Loucy (cell line): ENCODE measurements around the gene CDA.
A peak's percentile ranks its signal among the peaks of the same experiment; 100 is the strongest.

ENCODE experiments used
- H2AFZ ChIP-seq: fragments of 200-600 bp; sonication (generic); 2 replicates; pipeline ENCODE4 v1.6.0; 2016; ENCODE audit warnings: antibody characterized with exemption, mild to moderate bottlenecking, low read length, moderate library complexity
- H3F3A ChIP-seq: fragments of 200-600 bp; 2 replicates; pipeline ENCODE4 v1.6.0; 2016; ENCODE audit warnings: antibody characterized with exemption, low read depth, mild to moderate bottlenecking
- H3K27me3 ChIP-seq: fragments of 200-600 bp; sonication (generic); 2 replicates; pipeline ENCODE4 v1.6.1; 2014; ENCODE audit warnings: low read length, mild to moderate bottlenecking; ENCODE audit not compliant: insufficient read depth, poor library complexity, severe bottlenecking
- H3K36me3 ChIP-seq: fragments of 200-600 bp; sonication (generic); 2 replicates; pipeline ENCODE4 v1.6.1; 2016; ENCODE audit warnings: low read length; ENCODE audit not compliant: insufficient read depth
- H3K4me1 ChIP-seq: fragments of 200-600 bp; sonication (generic); 2 replicates; pipeline ENCODE4 v1.5.1; 2014; ENCODE audit warnings: low read length, mild to moderate bottlenecking; ENCODE audit not compliant: insufficient read depth, poor library complexity, severe bottlenecking
- H3K4me2 ChIP-seq: fragments of 200-600 bp; sonication (generic); 2 replicates; pipeline ENCODE4 v1.6.0; 2014; ENCODE audit warnings: antibody characterized with exemption, low read length, low read depth, mild to moderate bottlenecking; ENCODE audit not compliant: poor library complexity, severe bottlenecking
- H3K4me3 ChIP-seq: fragments of 200-600 bp; sonication (generic); 2 replicates; pipeline ENCODE4 v1.5.1; 2014; ENCODE audit warnings: low read length, mild to moderate bottlenecking, mixed read lengths; ENCODE audit not compliant: poor library complexity, severe bottlenecking
- H3K79me2 ChIP-seq: fragments of 200-600 bp; sonication (generic); 2 replicates; pipeline ENCODE4 v1.6.1; 2014; ENCODE audit warnings: low read length; ENCODE audit not compliant: insufficient read depth
- H3K9ac ChIP-seq: fragments of 200-600 bp; sonication (generic); 2 replicates; pipeline ENCODE4 v1.6.0; 2014; ENCODE audit warnings: mild to moderate bottlenecking, low read depth, low read length, moderate library complexity; ENCODE audit not compliant: poor library complexity, severe bottlenecking
- H3K9me2 ChIP-seq: fragments of 200-600 bp; sonication (generic); replicated peaks from 2 replicates; pipeline ENCODE4 v1.6.1; 2016; ENCODE audit warnings: low read depth, low read length, mixed read lengths
- H3K9me3 ChIP-seq: fragments of 200-600 bp; sonication (generic); 2 replicates; pipeline ENCODE4 v1.6.1; 2014; ENCODE audit warnings: mild to moderate bottlenecking, antibody characterized with exemption, low read length, low read depth; ENCODE audit not compliant: insufficient read depth
- H4K20me1 ChIP-seq: fragments of 200-600 bp; sonication (generic); 2 replicates; pipeline ENCODE4 v1.6.0; 2014; ENCODE audit warnings: antibody characterized with exemption, low read length, mild to moderate bottlenecking; ENCODE audit not compliant: insufficient read depth, poor library complexity, severe bottlenecking
- CTCF ChIP-seq: fragments of 200-600 bp; sonication (generic); conservative IDR thresholded peaks from 2 replicates; pipeline ENCODE4 v1.5.1; 2014; ENCODE audit warnings: mild to moderate bottlenecking, antibody characterized with exemption, low read length
- EZH2phosphoT487 ChIP-seq: fragments of 200-600 bp; IDR thresholded peaks from 2 replicates; pipeline ENCODE4 v1.6.1; 2018; ENCODE audit warnings: antibody characterized with exemption, mild to moderate bottlenecking, moderate library complexity, borderline replicate concordance

The CDA gene

GRCh38 chr1:20658166-20658915, 69.4 kb downstream of the CDA start:
- Histone ChIP-seq H2AFZ (no peak overlapping the region), H3K27me3 (no peaks in the 10 kb centered on the region), H3K4me2 (peak overlapping the region; percentile 98), H3K9me2 (no peaks in the 10 kb centered on the region), H3F3A (no peaks in the 10 kb centered on the region), H4K20me1 (peaks cover 58% of the 10 kb centered on the region), H3K36me3 (peaks cover 48% of the 10 kb centered on the region; the same call in 1 of the 2 replicates), H3K4me1 (peaks cover 29% of the 10 kb centered on the region), H3K9me3 (no peaks in the 10 kb centered on the region), H3K9ac (peak overlapping the region; percentile 25), H3K4me3 (no peak overlapping the region), H3K79me2 (peaks cover 64% of the 10 kb centered on the region)
- no peak for TF ChIP-seq CTCF

GRCh38 chr1:20660363-20660762, 71.5 kb downstream of the CDA start:
- Histone ChIP-seq H3K9me2 (no peaks in the 10 kb centered on the region), H3K27me3 (no peaks in the 10 kb centered on the region), H3F3A (no peaks in the 10 kb centered on the region), H3K4me2 (peak overlapping the region; percentile 98), H3K4me1 (peaks cover 29% of the 10 kb centered on the region), H3K9me3 (no peaks in the 10 kb centered on the region), H3K4me3 (peak overlapping the region; percentile 89), H4K20me1 (peaks cover 46% of the 10 kb centered on the region), H3K79me2 (peaks cover 64% of the 10 kb centered on the region), H3K9ac (peak overlapping the region; percentile 95), H3K36me3 (peaks cover 28% of the 10 kb centered on the region; the same call in 1 of the 2 replicates), H2AFZ (no peak overlapping the region)
- TF ChIP-seq CTCF (no peak), EZH2phosphoT487 (no peak)

GRCh38 chr1:20660847-20661206, 71.9 kb downstream of the CDA start:
- H3K79me2 ChIP-seq = peaks cover 62% of the 10 kb centered on the region
- peak overlapping the region; percentile 89 for H3K4me3 ChIP-seq
- peaks cover 44% of the 10 kb centered on the region for H4K20me1 ChIP-seq

More at GRCh38 chr1:20660847-20661206, 71.9 kb downstream of the CDA start:
- TF ChIP-seq EZH2phosphoT487 = no peak
- no peak for TF ChIP-seq CTCF
- Histone ChIP-seq H3K9me3 (no peaks in the 10 kb centered on the region), H3K4me1 (peaks cover 33% of the 10 kb centered on the region), H3K36me3 (peaks cover 24% of the 10 kb centered on the region; the same call in 1 of the 2 replicates), H3F3A (no peaks in the 10 kb centered on the region), H2AFZ (peak overlapping the region; percentile 79), H3K27me3 (no peaks in the 10 kb centered on the region), H3K4me2 (peak overlapping the region; percentile 98), H3K9me2 (no peaks in the 10 kb centered on the region), H3K9ac (peak overlapping the region; percentile 95)
